HuH-7.5 (cell line): ENCODE results near the gene PGRMC2.

Source experiments
- DNase-seq: peaks from one replicate; pipeline ENCODE4 v3.0.0; 2011; ENCODE audit warnings: low spot score

PGRMC2 gene

GRCh38 chr4:128298852-128299251, 11.2 kb upstream of the PGRMC2 start:
- DNase-seq = no peak

- DNase-seq = no peak
Measured at GRCh38 chr4:128298146-128298758, 10.6 kb upstream of the PGRMC2 start.

- DNase-seq = no peak
Measured at GRCh38 chr4:128295255-128295654, 7.6 kb upstream of the PGRMC2 start.

- no peak for DNase-seq
Measured at GRCh38 chr4:128294464-128294863, 6.9 kb upstream of the PGRMC2 start.

- no peak for DNase-seq
Measured at GRCh38 chr4:128292349-128292748, 4.7 kb upstream of the PGRMC2 start.

GRCh38 chr4:128291096-128291495, 3.5 kb upstream of the PGRMC2 start:
- no peak for DNase-seq

- no peak for DNase-seq
Measured at GRCh38 chr4:128290526-128290925, 2.9 kb upstream of the PGRMC2 start.

GRCh38 chr4:128289523-128290158, 2.0 kb upstream of the PGRMC2 start:
- DNase-seq = no peak

GRCh38 chr4:128288689-128289106, 1.1 kb upstream of the PGRMC2 start:
- DNase-seq = no peak

- peak; percentile 55 for DNase-seq
Measured at GRCh38 chr4:128287871-128288688, 467 bp upstream of the PGRMC2 start.

- DNase-seq = no peak
Measured at GRCh38 chr4:128286474-128287058, 1.0 kb downstream of the PGRMC2 start.

GRCh38 chr4:128285085-128285997, 2.3 kb downstream of the PGRMC2 start:
- no peak for DNase-seq

GRCh38 chr4:128284317-128284716, 3.3 kb downstream of the PGRMC2 start:
- no peak for DNase-seq

GRCh38 chr4:128283071-128283470, 4.5 kb downstream of the PGRMC2 start:
- no peak for DNase-seq

- DNase-seq = no peak
Measured at GRCh38 chr4:128282516-128282915, 5.1 kb downstream of the PGRMC2 start.

- no peak for DNase-seq
Measured at GRCh38 chr4:128281354-128281753, 6.3 kb downstream of the PGRMC2 start.

- DNase-seq = no peak
Measured at GRCh38 chr4:128279624-128280225, 7.9 kb downstream of the PGRMC2 start.

- DNase-seq = no peak
Measured at GRCh38 chr4:128277856-128278255, 9.8 kb downstream of the PGRMC2 start.

GRCh38 chr4:128275346-128275745, 12.3 kb downstream of the PGRMC2 start:
- DNase-seq = no peak

GRCh38 chr4:128271551-128271950, 16.1 kb downstream of the PGRMC2 start:
- no peak for DNase-seq

GRCh38 chr4:128268970-128269369, 18.6 kb downstream of the PGRMC2 start:
- no peak for DNase-seq
